Measurements from ENCODE around the gene ALCAM.

Gene ALCAM

GRCh38 chr3:105559856-105560255, 193.1 kb downstream of the ALCAM start (continued):
- no peak for TF ChIP-seq ZNF23 (tag by site-specific recombination; IDR thresholded peaks at IDR 0.05; ENCODE audit: borderline replicate concordance)
- no peak for TF ChIP-seq ZIC2 (tag by site-specific recombination; IDR thresholded peaks at IDR 0.05)
- no peak for TF ChIP-seq ZNF449 (tag by site-specific recombination; IDR thresholded peaks at IDR 0.05)
- no peak for TF ChIP-seq ZNF184 (tag by site-specific recombination; IDR thresholded peaks at IDR 0.05)
- no peak for TF ChIP-seq ZNF292 (tag by site-specific recombination; IDR thresholded peaks at IDR 0.05; ENCODE audit: borderline replicate concordance, low read depth)
- TF ChIP-seq ZNF391 (tag by site-specific recombination; IDR thresholded peaks at IDR 0.05; ENCODE audit: borderline replicate concordance, low read depth) = no peak
- no peak for TF ChIP-seq ZNF133 (tag by site-specific recombination; IDR thresholded peaks at IDR 0.05)
- no peak for TF ChIP-seq REPIN1 (tag by site-specific recombination; IDR thresholded peaks at IDR 0.05; ENCODE audit: low read depth)
- TF ChIP-seq PRDM1 (tag by site-specific recombination; IDR thresholded peaks at IDR 0.05) = no peak
- TF ChIP-seq ZSCAN30 (tag by site-specific recombination; IDR thresholded peaks at IDR 0.05) = no peak

- CTCF ChIA-PET = no interaction called here
- H3K27ac ChIP-seq (ENCODE audit: extremely low read depth, low read depth, low read length) = no peak overlapping the region
- H3K4me3 ChIP-seq (ENCODE audit: low read depth, low read length) = no peak overlapping the region
- POLR2A ChIA-PET = no interaction called here
- H3K9me3 ChIP-seq (ENCODE audit: control insufficient read depth, insufficient read depth, low read depth, low read length) = no peaks in the 10 kb centered on the region
- H3K4me1 ChIP-seq (ENCODE audit: control insufficient read depth, insufficient read depth, low read length) = no peaks in the 10 kb centered on the region
- TF ChIP-seq OVOL3 (tag by site-specific recombination; IDR thresholded peaks at IDR 0.05) (no peak), HOXA7 (CRISPR knock-in tag; IDR thresholded peaks at IDR 0.05; ENCODE audit: borderline replicate concordance) (no peak), KLF17 (tag by site-specific recombination; IDR thresholded peaks at IDR 0.05) (no peak), ZNF404 (tag by site-specific recombination; IDR thresholded peaks at IDR 0.05) (no peak), ZNF704 (tag by site-specific recombination; IDR thresholded peaks at IDR 0.05) (no peak), PRDM10 (tag by site-specific recombination; IDR thresholded peaks at IDR 0.05) (no peak), KLF7 (tag by site-specific recombination; IDR thresholded peaks at IDR 0.05; ENCODE audit: borderline replicate concordance) (no peak), ZXDB (tag by site-specific recombination; IDR thresholded peaks at IDR 0.05) (no peak), ZFP37 (tag by site-specific recombination; IDR thresholded peaks at IDR 0.05) (no peak)
- H3K36me3 ChIP-seq (ENCODE audit: control insufficient read depth in 2 of 2, insufficient read depth in 1 of 2, low read length in 2 of 2) = no peaks in the 10 kb centered on the region
These were observed 195.2 kb downstream of the ALCAM start for GRCh38 chr3:105561876-105562275.

All from HEK293 (cell line).